SK-N-MC (cell line): Measurements from ENCODE around the gene IL12RB1.

ENCODE experiments used
- EZH2 ChIP-seq: fragments of 200-600 bp; sonication (generic); IDR thresholded peaks from one replicate; pipeline ENCODE4 v1.6.1; 2017; ENCODE audit warnings: antibody characterized with exemption
- POLR2AphosphoS5 ChIP-seq: IDR thresholded peaks from 2 replicates; pipeline ENCODE4 v1.6.1; 2012; ENCODE audit warnings: mild to moderate bottlenecking, low read depth, low read length, borderline replicate concordance

DNA sequence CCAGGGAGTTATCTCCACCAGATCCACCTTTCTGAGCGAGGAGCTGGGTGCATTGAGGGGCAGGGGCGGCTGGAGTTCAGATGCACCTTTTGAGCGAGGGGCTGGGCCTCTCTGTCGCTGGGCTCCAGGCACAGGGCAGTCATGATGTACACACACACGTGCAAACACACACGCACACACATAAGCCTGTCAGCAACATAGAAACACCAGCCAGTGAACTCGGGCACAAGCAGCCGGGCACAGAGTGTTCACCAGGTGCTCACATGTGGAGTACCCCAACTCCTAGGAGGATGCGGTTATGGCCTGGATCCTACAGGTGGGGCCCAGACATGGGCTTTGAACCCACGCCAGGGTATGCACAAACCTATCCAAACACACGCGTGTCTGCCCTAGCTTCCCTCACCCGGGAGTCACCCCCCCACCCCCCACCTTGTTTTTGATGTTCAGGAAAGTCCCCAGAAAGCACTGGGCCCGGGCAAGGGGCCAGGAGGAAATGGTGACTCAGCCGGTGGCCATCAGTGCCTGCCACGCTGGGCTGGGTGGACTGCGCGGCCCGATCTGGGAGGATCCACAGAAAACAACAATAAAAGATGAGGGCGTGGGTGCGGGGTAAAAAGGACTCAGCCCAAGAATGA, 65.5 kb downstream of the IL12RB1 start:
- TF ChIP-seq EZH2: no peak
- no peak for TF ChIP-seq POLR2AphosphoS5
